Right atrium auricular region (tissue), 2 donors: ENCODE data around the gene PRUNE2. TPM values are rescaled to one million over a fixed set of nuclear protein-coding genes. Genes with fewer than 3 reads are reported as not detected.

Experiments
- DNase-seq: peaks from one replicate; pipeline ENCODE4 v3.0.0-alpha.2; 2019; ENCODE audit warnings: low spot score
- H3K27ac ChIP-seq, 2 donors: fragments of 200-600 bp; sonication (generic); 1 replicate in 1 of 2; 2 replicates in 1 of 2; pipeline ENCODE4 v1.5.1; 2016 to 2019
- H3K27me3 ChIP-seq, 2 donors: fragments of 200-600 bp; sonication (generic); one replicate each; pipeline versions ENCODE4 v1.5.1 to v1.6.0; 2017 to 2019
- H3K36me3 ChIP-seq: fragments of 200-600 bp; sonication (generic); one replicate; pipeline ENCODE4 v1.5.1; 2016
- H3K4me1 ChIP-seq, 2 donors: fragments of 200-600 bp; sonication (generic); one replicate each; pipeline versions ENCODE4 v1.5.1 to v1.6.0; 2017 to 2019
- H3K4me3 ChIP-seq, 2 donors: fragments of 200-600 bp; sonication (generic); 1 replicate in 1 of 2; 2 replicates in 1 of 2; pipeline ENCODE4 v1.5.1; 2017 to 2019; ENCODE audit warnings: mild to moderate bottlenecking in 1 of 2, moderate library complexity in 1 of 2
- H3K9me3 ChIP-seq, 2 donors: fragments of 200-600 bp; sonication (generic); one replicate each; pipeline ENCODE4 v1.5.1; 2019
- total RNA-seq, 2 donors: library from RNA; depleted of rRNA; stranded (reverse); fragments of >200 nt; gene quantifications; one replicate each; pipeline ENCODE4 v1.1.0, GENCODE V29; 2016
- TF ChIP-seq, protein P1 (sequence below), 2 donors: fragments of 200-600 bp; sonication (generic); IDR thresholded peaks; one replicate each; pipeline ENCODE4 v1.5.1; 2019; ENCODE audit warnings: antibody characterized with exemption in 2 of 2

PRUNE2 gene
- total RNA-seq, 2 donors from 2014 or later = 15.4 to 28.5 TPM

- no peaks in the 10 kb centered on the region for H3K27me3 ChIP-seq
- no peak overlapping the region for H3K27ac ChIP-seq
- TF ChIP-seq, protein P1, sequence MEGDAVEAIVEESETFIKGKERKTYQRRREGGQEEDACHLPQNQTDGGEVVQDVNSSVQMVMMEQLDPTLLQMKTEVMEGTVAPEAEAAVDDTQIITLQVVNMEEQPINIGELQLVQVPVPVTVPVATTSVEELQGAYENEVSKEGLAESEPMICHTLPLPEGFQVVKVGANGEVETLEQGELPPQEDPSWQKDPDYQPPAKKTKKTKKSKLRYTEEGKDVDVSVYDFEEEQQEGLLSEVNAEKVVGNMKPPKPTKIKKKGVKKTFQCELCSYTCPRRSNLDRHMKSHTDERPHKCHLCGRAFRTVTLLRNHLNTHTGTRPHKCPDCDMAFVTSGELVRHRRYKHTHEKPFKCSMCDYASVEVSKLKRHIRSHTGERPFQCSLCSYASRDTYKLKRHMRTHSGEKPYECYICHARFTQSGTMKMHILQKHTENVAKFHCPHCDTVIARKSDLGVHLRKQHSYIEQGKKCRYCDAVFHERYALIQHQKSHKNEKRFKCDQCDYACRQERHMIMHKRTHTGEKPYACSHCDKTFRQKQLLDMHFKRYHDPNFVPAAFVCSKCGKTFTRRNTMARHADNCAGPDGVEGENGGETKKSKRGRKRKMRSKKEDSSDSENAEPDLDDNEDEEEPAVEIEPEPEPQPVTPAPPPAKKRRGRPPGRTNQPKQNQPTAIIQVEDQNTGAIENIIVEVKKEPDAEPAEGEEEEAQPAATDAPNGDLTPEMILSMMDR (IDR thresholded peaks at IDR 0.05) = no peak
- no peaks in the 10 kb centered on the region for H3K9me3 ChIP-seq
- no peaks in the 10 kb centered on the region for H3K36me3 ChIP-seq
- DNase-seq = no peak
- H3K4me1 ChIP-seq = no peaks in the 10 kb centered on the region
- no peak overlapping the region for H3K4me3 ChIP-seq
Observed at GRCh38 chr9:76793784-76794431, 112.0 kb downstream of the PRUNE2 start.

DNA sequence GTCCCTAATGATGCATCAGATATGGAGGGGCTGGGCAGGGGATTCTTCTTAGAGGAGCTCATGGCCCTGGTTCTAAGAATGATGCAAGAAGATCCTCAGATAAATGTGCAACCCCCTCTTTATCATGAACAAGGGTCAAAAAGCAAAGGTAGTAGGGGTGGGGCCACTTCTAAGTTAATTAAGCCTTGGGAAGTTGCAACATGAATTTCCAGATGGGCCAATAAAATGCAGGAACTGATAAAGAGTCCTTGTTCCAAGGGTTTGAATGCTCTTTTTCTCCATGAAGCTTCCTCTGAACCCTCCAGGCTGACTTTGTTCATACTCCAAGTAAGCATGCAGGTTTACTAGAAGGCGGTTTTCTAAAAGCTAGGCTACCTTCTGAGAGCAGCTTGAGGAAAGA is 116.1 kb downstream of the PRUNE2 start:
- Histone ChIP-seq H3K4me1 (no peaks in the 10 kb centered on the region), H3K27me3 (no peaks in the 10 kb centered on the region), H3K36me3 (no peaks in the 10 kb centered on the region), H3K27ac (no peak overlapping the region), H3K4me3 (no peak overlapping the region), H3K9me3 (no peaks in the 10 kb centered on the region)
- DNase-seq = no peak
- TF ChIP-seq, protein P1 (IDR thresholded peaks at IDR 0.05) = no peak

- H3K36me3 ChIP-seq = no peaks in the 10 kb centered on the region
Observed at GRCh38 chr9:76787677-76788076, 118.2 kb downstream of the PRUNE2 start.

DNA sequence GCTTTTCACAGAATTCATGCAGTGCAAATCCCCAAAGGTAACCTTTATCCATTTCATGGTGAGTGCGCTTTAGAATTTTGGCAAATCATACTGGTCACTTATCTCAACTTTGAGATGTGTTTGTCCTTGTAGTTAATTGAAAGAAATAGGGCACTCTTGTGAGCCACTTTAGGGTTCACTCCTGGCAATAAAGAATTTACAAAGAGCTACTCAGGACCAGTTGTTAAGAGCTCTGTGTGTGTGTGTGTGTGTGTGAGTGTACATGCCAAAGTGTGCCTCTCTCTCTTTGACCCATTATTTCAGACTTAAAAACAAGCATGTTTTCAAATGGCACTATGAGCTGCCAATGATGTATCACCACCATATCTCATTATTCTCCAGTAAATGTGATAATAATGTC is 120.4 kb downstream of the PRUNE2 start:
- no peaks in the 10 kb centered on the region for H3K27me3 ChIP-seq
- no peak overlapping the region for H3K27ac ChIP-seq
- TF ChIP-seq, protein P1 (IDR thresholded peaks at IDR 0.05) = no peak
- no peak overlapping the region for H3K4me3 ChIP-seq
- no peaks in the 10 kb centered on the region for H3K9me3 ChIP-seq
- DNase-seq = no peak
- H3K4me1 ChIP-seq = no peaks in the 10 kb centered on the region
- no peaks in the 10 kb centered on the region for H3K36me3 ChIP-seq

More at GRCh38 chr9:76787677-76788076, 118.2 kb downstream of the PRUNE2 start:
- H3K9me3 ChIP-seq = no peaks in the 10 kb centered on the region
- H3K27me3 ChIP-seq = no peaks in the 10 kb centered on the region
- TF ChIP-seq, protein P1 (IDR thresholded peaks at IDR 0.05) = no peak
- no peaks in the 10 kb centered on the region for H3K4me1 ChIP-seq
- no peak overlapping the region for H3K4me3 ChIP-seq
- H3K27ac ChIP-seq = no peak overlapping the region
- DNase-seq = no peak

- no peak overlapping the region for H3K27ac ChIP-seq
- TF ChIP-seq, protein P1 (IDR thresholded peaks at IDR 0.05) = no peak
Observed at GRCh38 chr9:76784881-76785280, 121.0 kb downstream of the PRUNE2 start.

More at GRCh38 chr9:76784881-76785280, 121.0 kb downstream of the PRUNE2 start:
- no peaks in the 10 kb centered on the region for H3K27me3 ChIP-seq
- H3K4me1 ChIP-seq = no peaks in the 10 kb centered on the region
- no peak overlapping the region for H3K4me3 ChIP-seq
- H3K36me3 ChIP-seq = no peaks in the 10 kb centered on the region
- H3K9me3 ChIP-seq = no peaks in the 10 kb centered on the region
- DNase-seq = no peak
